H1 (cell line): ENCODE data around the gene PPARA. TPM values are rescaled to one million over a fixed set of nuclear protein-coding genes. Genes with fewer than 3 reads are reported as not detected.
A peak's percentile ranks its signal among the peaks of the same experiment; 100 is the strongest.

Experiments
- CTCF ChIA-PET: fragments of 300-600 bp; sonication (Branson Sonifier 250); formaldehyde crosslinking; loops from one replicate; lab custom pipeline; 2021; ENCODE audit not compliant: partially characterized antibody; lab: Charles Lee
- POLR2A ChIA-PET: fragments of 300-600 bp; sonication (Branson Sonifier 250); formaldehyde crosslinking; loops from one replicate; lab custom pipeline; 2021; ENCODE audit warnings: inconsistent platforms; ENCODE audit not compliant: partially characterized antibody; lab: Charles Lee
- DNase-seq, 2 experiments: peaks; one replicate each; pipeline versions ENCODE4 v3.0.0 to v3.0.0-alpha.2; 2010 to 2022; ENCODE audit warnings: low spot score in 2 of 2, low read depth in 1 of 2, mixed read lengths in 1 of 2
- FAIRE-seq: peaks from 2 replicates; lab custom pipeline; 2011; peaks lifted over from hg19 to GRCh38; lab: Jason Lieb, UNC
- H2AFZ ChIP-seq: 2 replicates; pipeline ENCODE4 v1.8.1; 2012; ENCODE audit warnings: low read length, inconsistent platforms
- H2AK5ac ChIP-seq: 2 replicates; pipeline ENCODE4 v1.6.1; 2013; ENCODE audit warnings: low read depth, low read length
- H2BK120ac ChIP-seq: replicated peaks from 2 replicates; pipeline ENCODE3; 2013; ENCODE audit warnings: low read depth, low read length, inconsistent platforms
- H2BK12ac ChIP-seq: 2 replicates; pipeline ENCODE4 v1.6.1; 2013; ENCODE audit warnings: low read depth, low read length
- H2BK15ac ChIP-seq: 2 replicates; pipeline ENCODE4 v1.6.1; 2013; ENCODE audit warnings: low read length
- H2BK20ac ChIP-seq: 2 replicates; pipeline ENCODE4 v1.6.1; 2013; ENCODE audit warnings: low read length
- H2BK5ac ChIP-seq: 2 replicates; pipeline ENCODE4 v1.6.1; 2013; ENCODE audit warnings: low read depth, low read length
- H3K14ac ChIP-seq: 2 replicates; pipeline ENCODE4 v1.6.1; 2013; ENCODE audit warnings: inconsistent platforms; ENCODE audit not compliant: insufficient read length
- H3K18ac ChIP-seq: 2 replicates; pipeline ENCODE4 v1.6.1; 2013; ENCODE audit warnings: low read length; ENCODE audit errors: extremely low read depth
- H3K23ac ChIP-seq: 2 replicates; pipeline ENCODE4 v1.6.1; 2013; ENCODE audit warnings: inconsistent platforms; ENCODE audit not compliant: insufficient read length
- H3K23me2 ChIP-seq: 2 replicates; pipeline ENCODE4 v1.6.1; 2013; ENCODE audit warnings: low read depth, low read length
- H3K27ac ChIP-seq: 2 replicates; pipeline ENCODE4 v1.6.1; 2011; ENCODE audit warnings: low read depth, low read length, inconsistent platforms
- H3K27me3 ChIP-seq, 4 experiments: replicated peaks in 1 of 4; 1 replicate in 1 of 4; 2 replicates in 3 of 4; pipeline versions ENCODE4 v1.6.1 to v1.8.1; 2011 to 2013; ENCODE audit warnings: low read length in 3 of 4, mild to moderate bottlenecking in 3 of 4, inconsistent platforms in 2 of 4, mixed read lengths in 2 of 4, moderate library complexity in 1 of 4; ENCODE audit not compliant: control insufficient read depth in 3 of 4, insufficient read depth in 3 of 4; ENCODE audit errors: extremely low read depth in 1 of 4
- H3K36me3 ChIP-seq, 4 experiments: 2 replicates each; pipeline versions ENCODE4 v1.6.1 to v1.8.1; 2011 to 2013; ENCODE audit warnings: mild to moderate bottlenecking in 4 of 4, low read length in 3 of 4, moderate library complexity in 2 of 4, control low read depth in 1 of 4, inconsistent platforms in 1 of 4; ENCODE audit not compliant: insufficient read depth in 4 of 4, control insufficient read depth in 2 of 4
- H3K4ac ChIP-seq: replicated peaks from 2 replicates; pipeline ENCODE3; 2013; ENCODE audit warnings: low read length, low read depth, mixed read lengths, inconsistent platforms; ENCODE audit not compliant: insufficient read length
- H3K4me1 ChIP-seq, 4 experiments: replicated peaks in 1 of 4; 1 replicate in 1 of 4; 2 replicates in 3 of 4; pipeline versions ENCODE4 v1.6.1 to v1.8.1; 2011 to 2013; ENCODE audit warnings: low read length in 3 of 4, inconsistent platforms in 2 of 4, mixed read lengths in 1 of 4; ENCODE audit not compliant: insufficient read depth in 4 of 4, control insufficient read depth in 3 of 4
- H3K4me2 ChIP-seq, 2 experiments: 2 replicates each; pipeline versions ENCODE4 v1.6.1 to v1.8.1; 2011 to 2013; ENCODE audit warnings: low read depth in 2 of 2, low read length in 2 of 2, control low read depth in 1 of 2, inconsistent platforms in 1 of 2, mild to moderate bottlenecking in 1 of 2; ENCODE audit not compliant: insufficient read depth in 1 of 2
- H3K4me3 ChIP-seq, 4 experiments: fragments of 200-600, 300-600 bp in 1 of 4; sonication (generic), shearing (Covaris generic), sonication (Bioruptor Twin) in 1 of 4; 2 replicates each; pipeline versions ENCODE4 v1.5.1 to v1.8.1; 2011 to 2016; ENCODE audit warnings: low read length in 4 of 4, low read depth in 3 of 4, control low read depth in 2 of 4, inconsistent platforms in 2 of 4, mild to moderate bottlenecking in 2 of 4, mixed read lengths in 1 of 4, moderate library complexity in 1 of 4; ENCODE audit not compliant: insufficient read depth in 2 of 4; ENCODE audit errors: extremely low read depth in 1 of 4
- H3K56ac ChIP-seq: replicated peaks from 2 replicates; pipeline ENCODE3; 2013; ENCODE audit warnings: low read depth, mild to moderate bottlenecking, mixed read lengths, low read length, inconsistent platforms; ENCODE audit not compliant: insufficient read length
- H3K79me1 ChIP-seq: 2 replicates; pipeline ENCODE4 v1.6.1; 2013; ENCODE audit warnings: low read depth, low read length, control low read depth
- H3K79me2 ChIP-seq, 2 experiments: 2 replicates each; pipeline versions ENCODE4 v1.6.1 to v1.8.1; 2012 to 2013; ENCODE audit warnings: low read length in 2 of 2, mild to moderate bottlenecking in 2 of 2, inconsistent platforms in 1 of 2; ENCODE audit not compliant: insufficient read depth in 2 of 2, control insufficient read depth in 1 of 2
- H3K9ac ChIP-seq, 4 experiments: replicated peaks in 1 of 4; 1 replicate in 1 of 4; 2 replicates in 3 of 4; pipeline versions ENCODE4 v1.6.1 to v1.8.1; 2011 to 2013; ENCODE audit warnings: low read depth in 3 of 4, low read length in 3 of 4, control low read depth in 2 of 4, mild to moderate bottlenecking in 2 of 4, moderate library complexity in 2 of 4, inconsistent platforms in 1 of 4; ENCODE audit errors: extremely low read depth in 1 of 4
- H3K9me3 ChIP-seq, 2 experiments: 2 replicates each; pipeline versions ENCODE4 v1.6.1 to v1.8.1; 2012 to 2013; ENCODE audit warnings: mild to moderate bottlenecking in 2 of 2, moderate library complexity in 2 of 2, control low read depth in 1 of 2, inconsistent platforms in 1 of 2, low read depth in 1 of 2, low read length in 1 of 2, mixed read lengths in 1 of 2; ENCODE audit not compliant: insufficient read depth in 2 of 2
- H4K20me1 ChIP-seq, 2 experiments: replicated peaks in 1 of 2; 2 replicates each; pipeline versions ENCODE3 to v1.8.1; 2011 to 2013; ENCODE audit warnings: inconsistent platforms in 2 of 2, low read length in 2 of 2, mild to moderate bottlenecking in 1 of 2; ENCODE audit not compliant: insufficient read depth in 2 of 2, control insufficient read depth in 1 of 2
- H4K5ac ChIP-seq: 2 replicates; pipeline ENCODE4 v1.6.1; 2013; ENCODE audit warnings: low read length, low read depth, mixed read lengths, inconsistent platforms; ENCODE audit not compliant: insufficient read length
- H4K8ac ChIP-seq: 2 replicates; pipeline ENCODE4 v1.8.0; 2013; ENCODE audit warnings: mild to moderate bottlenecking, moderate library complexity, low read length, inconsistent platforms; ENCODE audit not compliant: insufficient read depth; ENCODE audit errors: extremely low read depth
- H4K91ac ChIP-seq: replicated peaks from 2 replicates; pipeline ENCODE3; 2013; ENCODE audit warnings: low read length, mixed read lengths, inconsistent platforms; ENCODE audit not compliant: insufficient read length
- CEBPB ChIP-seq: IDR thresholded peaks from 2 replicates; pipeline ENCODE4 v1.6.1; 2012; ENCODE audit warnings: low read depth, low read length
- GABPA ChIP-seq: IDR thresholded peaks from 2 replicates; pipeline ENCODE4 v1.6.1; 2011; ENCODE audit warnings: mild to moderate bottlenecking, low read length, moderate library complexity, borderline replicate concordance; ENCODE audit not compliant: insufficient read depth
- GTF2F1 ChIP-seq: IDR thresholded peaks from 2 replicates; pipeline ENCODE4 v1.6.1; 2012; ENCODE audit warnings: low read depth, low read length, improper control_type of control experiment, borderline replicate concordance
- KDM4A ChIP-seq: IDR thresholded peaks from one replicate; pipeline ENCODE4 v1.7.1; 2012; ENCODE audit warnings: low read depth, mild to moderate bottlenecking, moderate library complexity, low read length, inconsistent platforms; ENCODE audit not compliant: severe bottlenecking
- SIN3A ChIP-seq, 2 experiments: IDR thresholded peaks in 1 of 2; conservative IDR thresholded peaks in 1 of 2; 2 replicates each; pipeline ENCODE4 v1.6.1; 2011 to 2012; ENCODE audit warnings: low read length in 2 of 2, improper control_type of control experiment in 1 of 2, low read depth in 1 of 2, mild to moderate bottlenecking in 1 of 2
- SRF ChIP-seq: IDR thresholded peaks from 2 replicates; pipeline ENCODE4 v1.6.1; 2011; ENCODE audit warnings: mild to moderate bottlenecking, low read depth, low read length, moderate library complexity
- TAF1 ChIP-seq: IDR thresholded peaks from 2 replicates; pipeline ENCODE4 v1.6.1; 2011; ENCODE audit warnings: mild to moderate bottlenecking, low read depth, low read length
- WGBS, 2 experiments: shearing (Covaris generic) in 1 of 2; methylation state at CpG; one replicate each; pipeline versions ENCODE4 v1.1.6 to v1.1.7; 2013 to 2015; ENCODE audit warnings: low lambda C conversion rate in 2 of 2, mixed read lengths in 2 of 2, inconsistent platforms in 1 of 2, low coverage in 1 of 2, missing lambda C conversion rate in 1 of 2; ENCODE audit not compliant: insufficient replicate concordance in 2 of 2, insufficient coverage in 1 of 2, insufficient read length in 1 of 2; ENCODE audit errors: extremely low coverage in 1 of 2, missing lambda C conversion rate in 1 of 2; 5-methylcytosine and 5-hydroxymethylcytosine counted together
- polyA plus RNA-seq, 7 experiments: library from polyadenylated mRNA; depleted of rRNA in 3 of 7; stranded (reverse) in 5 of 7; unstranded in 2 of 7; fragments of >200 nt in 5 of 7; fragments of 200-250 nt in 2 of 7; gene quantifications; 1 replicate in 5 of 7; 2 replicates in 1 of 7; 4 replicates in 1 of 7; pipeline versions ENCODE4 v1.2.1 to v1.2.3, GENCODE V29; 2011 to 2013; ENCODE audit warnings: missing spikeins in 2 of 7, mixed read lengths in 2 of 7
- total RNA-seq: library from RNA; stranded (reverse); fragmentation: NEBNext Ultra II Directional; extraction: Animal tissue kit (Norgen Biotek cat#: 25700); gene quantifications from 2 replicates; pipeline ENCODE4 v1.2.1, GENCODE V29; 2021
- TF ChIP-seq, protein P1 (sequence below), 3 experiments: IDR thresholded peaks; 1 replicate in 2 of 3; 2 replicates in 1 of 3; pipeline versions ENCODE4 v1.5.1 to v1.6.1; 2011; ENCODE audit warnings: low read length in 3 of 3, mild to moderate bottlenecking in 3 of 3, inconsistent platforms in 2 of 3, low read depth in 1 of 3, moderate library complexity in 1 of 3; ENCODE audit not compliant: insufficient read depth in 1 of 3; ENCODE audit errors: control extremely low read depth in 1 of 3

Gene PPARA
- total and polyA plus RNA-seq, 2 of the 8 experiments (the other 6 are each of a cell fraction or from before 2014, with no cell fraction given) = 3.1 to 8.2 TPM

GRCh38 chr22:46201059-46201757 lies 50.9 kb downstream of the PPARA start:
- 0 out of 2 replicates have a peak overlapping the region, but pooled peaks have one; percentile 63 for H2BK20ac ChIP-seq
- POLR2A ChIA-PET = interaction anchor here (0.5 kb wide), 1 partner anchor 106 kb away, joined by 5 read pairs; no protein-coding TSS in a partner anchor
- H2BK120ac ChIP-seq = peak overlapping the region; percentile 50
- no peaks in the 10 kb centered on the region for H3K79me2 ChIP-seq
- peak overlapping the region; percentile 99 for H4K5ac ChIP-seq
- peak overlapping the region; percentile 25; the same call in 1 of the 2 replicates for H2BK15ac ChIP-seq
- H2AFZ ChIP-seq = peak overlapping the region; percentile 89; the same call in 1 of the 2 replicates
- no peaks in the 10 kb centered on the region for H3K79me1 ChIP-seq
- H4K8ac ChIP-seq = 0 out of 2 replicates have a peak overlapping the region, but pooled peaks have one; percentile 21
- H3K23me2 ChIP-seq = no peaks in the 10 kb centered on the region
- peak overlapping the region; percentile 20; the same call in 1 of the 2 replicates for H2BK5ac ChIP-seq
- H3K23ac ChIP-seq = no peak overlapping the region
- H3K4me2 ChIP-seq = peak overlapping the region; percentile 60 to 62
- H3K9ac ChIP-seq = no peak overlapping the region; a peak in 1 of 7 replicates
- no peaks in the 10 kb centered on the region for H3K9me3 ChIP-seq
- H4K91ac ChIP-seq = peak overlapping the region; percentile 5
- H3K14ac ChIP-seq = no peak overlapping the region
- FAIRE-seq (peak; percentile 90), DNase-seq (peak; percentile 65 to 66)
- peaks cover 0 to 6% (median 3%) of the 10 kb centered on the region in 4 experiments; a peak in 3 of 7 replicates for H3K4me1 ChIP-seq
- H3K56ac ChIP-seq = no peak overlapping the region
- peak overlapping the region; percentile 42; the same call in 1 of the 2 replicates for H3K18ac ChIP-seq
- no peak overlapping the region for H2BK12ac ChIP-seq
- peaks cover 0 to 3% (median 0%) of the 10 kb centered on the region in 4 experiments; a peak in 1 of 8 replicates for H3K36me3 ChIP-seq
- WGBS, 2 experiments = 29% methylated on average over 13 of the region's 17 CpGs; no CpG with 5 or more reads in 1 of the 2 experiments
- H3K27me3 ChIP-seq = no peaks in the 10 kb centered on the region
- CTCF ChIA-PET = interaction anchor here (1.0 kb wide), 1 partner anchor 165 kb away, joined by 3 read pairs; no protein-coding TSS in a partner anchor
- no peaks in the 10 kb centered on the region for H4K20me1 ChIP-seq
- peak overlapping the region; percentile 42; the same call in 1 of the 2 replicates for H3K27ac ChIP-seq
- H3K4ac ChIP-seq = peak overlapping the region; percentile 57
- no peak overlapping the region for H2AK5ac ChIP-seq
- H3K4me3 ChIP-seq = peak overlapping the region in 3 of 4 experiments; percentile 7 to 27 (median 14); a peak in 1 of 8 replicates
- no peak for TF ChIP-seq GTF2F1
- no peak for TF ChIP-seq TAF1
- TF ChIP-seq, protein P1, sequence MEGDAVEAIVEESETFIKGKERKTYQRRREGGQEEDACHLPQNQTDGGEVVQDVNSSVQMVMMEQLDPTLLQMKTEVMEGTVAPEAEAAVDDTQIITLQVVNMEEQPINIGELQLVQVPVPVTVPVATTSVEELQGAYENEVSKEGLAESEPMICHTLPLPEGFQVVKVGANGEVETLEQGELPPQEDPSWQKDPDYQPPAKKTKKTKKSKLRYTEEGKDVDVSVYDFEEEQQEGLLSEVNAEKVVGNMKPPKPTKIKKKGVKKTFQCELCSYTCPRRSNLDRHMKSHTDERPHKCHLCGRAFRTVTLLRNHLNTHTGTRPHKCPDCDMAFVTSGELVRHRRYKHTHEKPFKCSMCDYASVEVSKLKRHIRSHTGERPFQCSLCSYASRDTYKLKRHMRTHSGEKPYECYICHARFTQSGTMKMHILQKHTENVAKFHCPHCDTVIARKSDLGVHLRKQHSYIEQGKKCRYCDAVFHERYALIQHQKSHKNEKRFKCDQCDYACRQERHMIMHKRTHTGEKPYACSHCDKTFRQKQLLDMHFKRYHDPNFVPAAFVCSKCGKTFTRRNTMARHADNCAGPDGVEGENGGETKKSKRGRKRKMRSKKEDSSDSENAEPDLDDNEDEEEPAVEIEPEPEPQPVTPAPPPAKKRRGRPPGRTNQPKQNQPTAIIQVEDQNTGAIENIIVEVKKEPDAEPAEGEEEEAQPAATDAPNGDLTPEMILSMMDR (IDR thresholded peaks at IDR 0.05; ENCODE audit: control extremely low read depth in 1 of 3, insufficient read depth in 1 of 3, low read depth in 1 of 3, low read length in 3 of 3) = no peak
- TF ChIP-seq SRF = no peak
- no peak for TF ChIP-seq SIN3A (conservative IDR thresholded peaks at IDR 0.05 in 1 of 2, IDR thresholded peaks at IDR 0.05 in 1 of 2; ENCODE audit: low read depth in 1 of 2, low read length in 2 of 2)
- TF ChIP-seq GABPA = no peak
- no peak for TF ChIP-seq CEBPB
- no peak for TF ChIP-seq KDM4A
